ENCODE measurements around the gene GLE1.

GRCh38 chr9:128552744-128553440 is 48.4 kb downstream of the GLE1 start:
- TF ChIP-seq GATA2 (IDR thresholded peaks at IDR 0.05; ENCODE audit: low read depth, low read length) (no peak), GATA3 (IDR thresholded peaks at IDR 0.05; ENCODE audit: low read depth, low read length) (no peak)
